LNCAP (cell line): Measurements from ENCODE around the gene PRR36.

ENCODE experiments used
- CTCF ChIP-seq: fragments of 450-650 bp; IDR thresholded peaks from 2 replicates; pipeline ENCODE4 v1.5.1; 2017; ENCODE audit warnings: mild to moderate bottlenecking

PRR36 gene

GRCh38 chr19:7898967-7899366, 24.8 kb upstream of the PRR36 start:
- no peak for TF ChIP-seq CTCF

DNA sequence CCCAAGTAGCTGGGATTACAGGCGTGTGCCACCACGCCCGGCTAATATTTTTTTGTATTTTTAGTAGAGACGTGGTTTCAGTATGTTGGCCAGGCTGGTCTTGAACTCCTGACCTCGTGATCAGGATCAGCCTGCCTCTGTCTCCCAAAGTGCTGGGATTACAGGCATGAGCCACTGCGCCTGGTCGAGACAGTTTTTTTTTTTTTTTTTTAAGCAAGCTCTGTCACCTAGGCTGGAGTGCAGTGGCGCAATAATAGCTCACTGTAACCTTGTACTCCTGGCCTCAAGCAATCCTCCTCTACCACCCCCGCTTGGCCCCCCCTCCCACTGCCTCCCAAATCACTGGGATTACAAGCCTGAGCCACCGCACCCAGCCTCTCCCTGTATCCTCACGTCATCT, 23.1 kb upstream of the PRR36 start:
- no peak for TF ChIP-seq CTCF

DNA sequence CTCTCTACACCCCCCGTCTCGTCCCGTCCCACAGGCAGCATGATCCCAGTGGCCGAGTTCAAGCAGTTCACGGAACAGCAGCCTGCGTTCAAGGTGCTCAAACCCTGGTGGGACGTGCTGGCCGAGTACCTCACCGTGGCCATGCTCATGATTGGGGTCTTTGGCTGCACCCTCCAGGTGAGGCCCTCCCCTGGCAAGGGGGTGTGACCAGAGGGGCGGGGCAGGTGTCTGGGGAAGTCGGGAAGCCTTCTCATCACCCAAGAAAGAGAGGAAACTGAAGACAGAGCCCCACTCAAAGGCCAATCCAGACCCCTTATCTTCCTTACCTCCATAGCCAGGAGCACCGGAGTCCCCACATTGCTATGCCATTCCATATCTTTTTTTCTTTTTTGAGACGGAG, 21.4 kb upstream of the PRR36 start:
- TF ChIP-seq CTCF = no peak

DNA sequence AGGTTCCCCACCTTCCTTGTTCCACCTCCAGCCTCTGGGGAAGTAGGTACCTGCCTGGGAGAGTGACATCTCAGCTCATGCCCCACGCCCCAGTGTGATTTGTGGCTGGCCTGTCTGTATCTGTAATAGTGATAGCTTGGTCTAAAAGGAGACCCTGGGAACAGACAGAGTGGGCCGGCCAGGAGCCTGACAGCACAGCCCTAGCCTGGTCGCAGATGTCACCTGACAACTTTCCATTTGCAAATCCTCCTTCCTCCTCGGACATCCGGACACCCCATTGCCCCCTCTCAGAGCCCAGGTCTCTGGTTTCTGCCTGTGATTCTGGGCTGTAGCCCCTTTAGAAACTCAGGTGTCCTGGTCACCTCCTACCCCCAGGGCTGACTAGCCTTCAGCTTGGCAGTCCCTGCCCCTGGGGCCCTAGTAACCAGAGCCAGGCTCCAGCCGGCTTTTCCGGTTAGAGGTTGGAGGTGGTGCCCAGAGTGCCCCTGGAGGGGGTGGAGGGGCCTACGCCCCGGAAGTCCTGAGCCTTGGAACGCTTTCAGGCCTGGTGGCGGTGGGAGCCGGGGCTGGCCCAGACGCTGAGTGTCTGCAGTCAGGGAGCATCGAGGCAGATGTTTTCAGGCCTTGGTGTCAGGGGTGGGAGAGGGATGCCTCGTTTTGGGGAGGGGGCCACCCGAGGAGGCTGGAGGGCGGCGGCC, 20.6 kb upstream of the PRR36 start:
- no peak for TF ChIP-seq CTCF

DNA sequence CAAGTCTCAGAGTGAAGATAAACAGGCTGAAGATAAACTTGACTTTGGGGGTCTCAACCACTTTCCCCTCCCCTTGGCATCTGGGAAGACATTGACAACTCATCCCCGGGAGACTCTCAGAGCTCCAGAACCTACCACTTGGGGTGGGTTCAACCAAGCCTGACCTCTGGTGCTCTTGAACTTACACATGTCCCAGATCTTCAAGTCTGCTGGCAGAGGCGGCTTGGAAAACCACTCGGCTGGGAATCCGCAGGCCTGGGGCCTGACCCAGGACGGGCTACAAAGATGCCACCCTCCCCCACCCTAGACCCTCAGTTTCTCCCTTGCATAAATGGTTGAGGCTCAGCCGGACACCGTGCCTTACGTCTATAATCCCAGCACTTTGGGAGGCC, 14.6 kb upstream of the PRR36 start:
- TF ChIP-seq CTCF = no peak

DNA sequence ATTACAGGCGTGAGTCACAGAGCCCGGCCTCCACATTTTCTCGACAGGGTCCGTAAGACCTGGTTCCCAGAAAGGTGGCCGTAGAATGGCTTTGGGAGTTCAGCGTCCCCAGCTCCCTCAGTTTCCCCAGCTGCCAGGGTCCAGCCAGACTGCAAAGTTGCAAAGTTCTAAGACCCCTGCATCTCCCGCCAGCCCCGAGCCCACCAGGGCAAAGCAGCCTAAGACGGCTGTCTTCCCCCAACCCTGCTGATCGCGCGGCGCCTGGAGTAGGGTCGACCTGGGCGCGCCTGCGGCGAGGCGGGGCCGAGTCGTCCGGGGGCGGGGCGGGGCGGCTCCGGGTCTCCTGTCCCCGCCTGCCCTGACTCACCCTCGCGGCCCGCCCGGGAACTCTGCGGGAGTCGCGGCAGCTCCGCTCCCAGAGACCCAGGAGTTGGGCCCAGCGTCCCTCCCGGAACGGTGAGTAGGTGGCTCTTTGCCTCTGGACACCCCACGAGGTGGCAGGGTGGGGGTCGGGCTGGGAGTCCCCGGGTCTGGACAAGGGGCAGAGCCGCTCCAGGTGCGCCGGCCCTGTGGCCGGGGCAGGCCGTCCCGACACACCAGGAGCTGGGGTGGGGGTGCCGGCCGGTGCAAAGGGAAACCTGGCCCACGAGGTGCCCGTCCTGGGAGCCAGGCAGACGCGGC, 14.1 kb upstream of the PRR36 start, which contains the start of gene LRRC8E:
Gene LRRC8E (plus strand): TSS at position 366 of the 681 bp plus-strand sequence. CDS start 7,094 bp downstream, outside the sequence.
- no peak for TF ChIP-seq CTCF

- no peak for TF ChIP-seq CTCF
Observed at GRCh38 chr19:7887408-7888144, 13.4 kb upstream of the PRR36 start.
